ENCODE data around the gene MAL.
"Not testable (repeated sequence)": the region's sequence is repeated elsewhere in the genome, so short reads cannot be mapped to it uniquely, and the experiment has no call there.

The MAL gene

GRCh38 chr2:95072424-95072823 is 46.9 kb downstream of the MAL start:
- DNase-seq: no peak

- DNase-seq: no peak
Measured at GRCh38 chr2:95073856-95074662, 48.6 kb downstream of the MAL start.

GRCh38 chr2:95074663-95075439 is 49.3 kb downstream of the MAL start:
- no peak for DNase-seq

DNA sequence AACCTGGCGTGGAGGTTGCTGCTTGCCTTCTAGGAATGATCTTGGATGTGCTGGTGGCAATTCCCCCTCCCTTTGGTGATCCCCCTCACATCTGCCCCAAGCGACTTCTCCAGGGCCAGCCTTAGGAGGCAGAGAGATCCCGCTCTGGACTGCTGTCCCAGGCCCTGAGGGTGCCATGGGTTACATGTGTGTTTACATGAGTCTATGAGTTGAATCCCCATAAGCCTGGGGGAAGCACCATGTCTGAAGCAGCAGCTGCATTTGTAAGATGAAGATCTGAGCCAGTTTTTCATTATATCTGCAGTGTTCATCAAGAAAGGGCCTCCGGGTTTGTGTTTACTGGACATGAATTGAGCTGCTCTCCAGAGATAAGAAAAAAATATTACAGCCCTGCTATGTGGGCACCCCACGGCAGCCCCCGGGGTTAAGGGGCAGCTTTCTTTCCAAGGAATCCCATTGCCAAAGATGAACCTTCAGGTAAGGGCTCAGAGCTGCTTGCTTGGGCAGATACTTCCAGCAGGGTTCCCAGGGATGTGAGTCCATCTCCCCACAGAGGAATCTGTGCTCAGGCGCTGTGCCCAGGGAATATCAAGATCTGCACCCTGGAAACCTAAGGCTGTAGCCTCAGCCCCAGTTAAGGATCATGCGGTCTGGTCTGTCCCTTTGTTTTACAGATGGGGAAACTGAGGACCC is 50.1 kb downstream of the MAL start:
- no peak for DNase-seq

DNA sequence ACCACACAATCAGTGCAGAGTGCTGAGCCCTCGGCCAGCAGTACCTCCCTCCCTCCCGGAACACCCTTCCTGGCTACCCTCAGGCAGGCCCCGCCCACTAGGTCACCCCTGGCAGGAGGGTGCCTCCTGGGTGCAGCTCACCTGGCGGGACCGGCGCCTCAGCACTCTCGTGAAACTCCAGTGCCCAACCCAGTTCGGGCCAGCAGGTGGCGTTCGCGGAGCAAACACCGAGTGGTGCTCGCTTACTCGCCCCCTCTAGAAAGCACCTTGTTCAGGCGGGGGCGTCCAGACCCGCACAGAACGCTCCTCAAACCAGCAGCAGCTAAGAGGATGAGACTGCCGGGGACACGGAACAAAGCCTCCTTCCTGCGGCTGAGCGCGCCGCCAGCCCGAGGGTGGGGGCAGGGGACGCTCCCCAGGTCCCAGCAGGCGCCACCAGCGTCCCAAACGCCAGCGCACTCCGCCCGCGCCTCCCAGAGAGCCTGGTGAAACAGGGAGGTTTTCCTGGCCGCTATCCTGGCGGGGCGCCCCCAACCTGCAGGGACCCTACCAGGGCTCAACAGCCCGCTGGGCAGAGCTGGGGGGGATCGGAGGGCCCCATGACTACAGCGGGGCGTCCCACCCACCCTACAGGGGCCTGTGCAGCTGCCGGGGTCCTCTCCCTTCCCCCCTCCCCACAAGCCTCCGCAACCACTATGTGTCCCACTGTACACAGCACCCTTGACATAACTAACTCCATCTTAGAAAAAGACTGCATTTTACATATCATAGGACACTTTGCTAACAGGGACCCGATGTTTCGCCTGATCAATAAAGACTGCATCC is 51.4 kb downstream of the MAL start:
- peak; percentile 78 for DNase-seq

GRCh38 chr2:95077530-95077825 is 52.0 kb downstream of the MAL start:
- no peak for DNase-seq

DNA sequence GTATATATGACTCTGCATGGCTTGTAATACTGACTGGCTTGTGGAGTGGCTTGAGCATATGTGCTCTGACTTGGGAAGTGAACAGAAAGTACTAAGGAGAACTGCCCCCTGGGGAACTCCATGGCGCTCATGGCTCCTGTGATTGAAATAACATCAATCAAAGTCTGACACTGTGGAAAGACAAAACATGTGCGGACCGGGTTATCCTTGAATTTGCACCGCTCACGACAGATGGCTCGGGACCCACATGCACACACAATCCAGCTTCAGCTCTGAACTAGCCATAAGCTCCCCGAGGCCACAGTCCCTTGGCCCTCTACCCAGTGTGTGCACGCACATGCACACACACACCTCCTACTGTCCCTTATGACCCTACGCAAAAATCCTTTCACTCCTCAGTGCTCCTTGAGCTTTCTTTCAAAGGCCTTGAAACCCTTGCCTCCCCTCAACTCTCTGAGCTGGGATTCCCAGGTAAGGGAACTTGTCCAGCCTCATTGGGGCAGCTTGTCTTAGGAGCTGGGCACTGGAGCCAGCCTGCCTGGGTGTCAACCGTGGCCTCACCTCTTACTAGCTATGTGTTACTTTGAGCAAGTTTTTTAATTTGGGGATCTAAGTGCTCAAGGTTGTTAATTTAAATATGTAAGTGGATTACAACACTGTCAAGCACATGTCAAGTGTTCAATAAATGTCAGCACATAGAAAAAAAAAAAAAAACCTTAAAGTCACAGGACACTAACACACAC is 52.5 kb downstream of the MAL start:
- DNase-seq: no peak

GRCh38 chr2:95079199-95079683 is 53.7 kb downstream of the MAL start:
- DNase-seq: no peak

DNA sequence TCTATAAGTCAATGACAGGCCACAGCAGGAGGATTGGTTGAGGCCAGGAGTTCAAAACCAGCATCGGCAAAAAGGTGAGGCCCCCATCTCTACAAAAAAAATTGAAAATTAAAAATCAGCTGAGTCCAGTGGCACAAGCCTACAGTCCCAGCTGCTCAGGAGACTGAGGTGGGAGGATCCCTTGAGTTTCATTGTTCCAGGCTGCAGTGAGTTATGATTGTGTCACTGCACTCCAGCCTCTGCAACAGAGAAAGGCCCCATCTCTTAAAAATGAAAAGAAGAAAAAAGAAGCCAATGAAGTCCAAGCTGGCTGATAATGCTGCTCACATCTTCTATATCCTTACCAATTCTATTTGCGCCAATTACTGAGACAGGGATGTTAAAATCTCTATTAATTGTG is 57.0 kb downstream of the MAL start:
- DNase-seq: no peak

GRCh38 chr2:95086017-95086416 is 60.5 kb downstream of the MAL start:
- no peak for DNase-seq

DNA sequence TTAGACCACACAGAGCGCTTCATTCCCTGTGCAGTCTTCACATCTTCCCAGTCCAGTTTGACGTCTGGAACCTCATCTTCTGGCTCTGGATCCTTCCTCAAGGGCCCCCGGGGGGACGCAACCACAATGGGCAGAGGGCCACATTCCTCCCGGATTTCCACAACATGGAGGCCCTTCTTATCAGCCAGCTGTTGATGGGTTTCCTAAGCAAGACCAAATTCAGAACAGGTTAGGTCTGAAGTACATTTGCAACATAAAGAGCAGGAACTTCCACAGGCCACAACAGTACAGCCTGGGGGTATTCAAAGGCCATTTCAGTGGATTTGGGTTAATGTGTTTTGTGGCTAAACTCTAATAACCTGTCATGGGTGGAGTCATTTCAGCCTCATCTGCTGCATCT is 61.9 kb downstream of the MAL start:
- DNase-seq: no peak

GRCh38 chr2:95091885-95092555 is 66.5 kb downstream of the MAL start:
- DNase-seq: no peak

GRCh38 chr2:95098273-95098672 is 72.8 kb downstream of the MAL start:
- DNase-seq: not testable (repeated sequence)

DNA sequence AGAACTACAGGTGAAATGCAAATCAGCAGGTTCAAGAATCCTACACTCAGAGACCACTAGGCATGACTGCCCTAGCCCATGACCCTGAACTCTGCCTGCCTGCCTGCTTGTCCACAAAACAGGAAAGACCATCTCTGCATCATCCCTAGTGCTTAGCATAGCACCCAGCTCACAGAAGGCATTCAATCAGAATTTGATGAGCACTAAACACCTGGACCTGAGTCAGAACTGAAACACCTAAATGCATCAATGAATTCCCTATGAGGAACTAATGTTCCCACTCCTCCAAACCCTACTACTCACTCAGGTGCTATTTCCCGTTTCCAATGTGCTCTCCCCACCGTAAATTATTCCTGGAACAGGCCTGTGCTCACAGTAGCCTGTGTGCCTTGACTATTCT is 74.4 kb downstream of the MAL start:
- DNase-seq: no peak
